HCT116 (cell line): Measurements from ENCODE around the gene FNDC1. TPM values are rescaled to one million over a fixed set of nuclear protein-coding genes. Genes with fewer than 3 reads are reported as not detected.

Source experiments
- ATAC-seq: fragments of 200-7000 bp; cut with Tn5 transposase; 2 replicates; pipeline ENCODE4 v1.9.1; 2020; ENCODE audit warnings: mild to moderate bottlenecking, moderate library complexity
- BruUV-seq: library from RNA; stranded (reverse); fragments of 400-500 nt; replicated peaks from 2 replicates; lab custom pipeline; 2021; lab: Mats Ljungman, UMichigan
- CTCF ChIA-PET: fragments of 300-600 bp; sonication (Branson Sonifier 250); formaldehyde crosslinking; loops from one replicate; lab custom pipeline; 2021; ENCODE audit warnings: antibody characterized with exemption; lab: Charles Lee
- POLR2A ChIA-PET: fragments of 300-600, 350-600 bp; sonication (Branson Sonifier 250); formaldehyde crosslinking; loops from one replicate; lab custom pipeline; 2021; ENCODE audit warnings: antibody characterized with exemption; lab: Charles Lee
- RAD21 ChIA-PET, 2 experiments: fragments of 300-600 bp; sonication (Branson Sonifier 250); formaldehyde crosslinking; loops; one replicate each; lab custom pipeline; 2023; ENCODE audit warnings: low total read pairs in 2 of 2; ENCODE audit not compliant: uncharacterized antibody in 2 of 2, unreplicated experiment in 2 of 2, low non-redundant PET in 1 of 2; lab: Charles Lee
- DNase-seq: peaks from one replicate; pipeline ENCODE4 v3.0.0-alpha.2; 2010; ENCODE audit warnings: low read depth, low spot score
- H2AFZ ChIP-seq: fragments of 200-600 bp; shearing (Covaris generic), sonication (generic); 2 replicates; pipeline ENCODE4 v1.6.1; 2017; ENCODE audit warnings: low read depth, mixed run types, mixed read lengths, antibody characterized with exemption, low read length; ENCODE audit not compliant: poor library complexity, severe bottlenecking
- H3K27ac ChIP-seq: 2 replicates; pipeline ENCODE4 v1.5.1; 2012; ENCODE audit warnings: low read depth, low read length
- H3K27me3 ChIP-seq: fragments of 200-600 bp; sonication (generic); 2 replicates; pipeline ENCODE4 v1.6.1; 2016; ENCODE audit warnings: mixed run types, low read length, mixed read lengths; ENCODE audit not compliant: insufficient read depth
- H3K36me3 ChIP-seq, 2 experiments: fragments of 200-500 bp in 1 of 2; fragments of 200-600 bp in 1 of 2; sonication (Bioruptor generic) in 1 of 2; sonication (generic) in 1 of 2; 2 replicates each; pipeline versions ENCODE4 v1.5.1 to v1.6.1; 2014 to 2016; ENCODE audit warnings: low read length in 2 of 2, inconsistent platforms in 1 of 2, mixed read lengths in 1 of 2, mixed run types in 1 of 2; ENCODE audit not compliant: insufficient read depth in 2 of 2, control insufficient read depth in 1 of 2
- H3K4me1 ChIP-seq, 2 experiments: fragments of 200-600 bp in 1 of 2; sonication (generic) in 1 of 2; 2 replicates each; pipeline versions ENCODE4 v1.5.1 to v1.6.1; 2012 to 2017; ENCODE audit warnings: low read length in 2 of 2, inconsistent platforms in 1 of 2, mild to moderate bottlenecking in 1 of 2, mixed read lengths in 1 of 2, mixed run types in 1 of 2, moderate library complexity in 1 of 2; ENCODE audit not compliant: insufficient read depth in 2 of 2, control insufficient read depth in 1 of 2
- H3K4me2 ChIP-seq: fragments of 200-600 bp; sonication (generic); 2 replicates; pipeline ENCODE4 v1.6.1; 2017; ENCODE audit warnings: mixed run types, low read length, mixed read lengths
- H3K4me3 ChIP-seq, 2 experiments: fragments of 200-600 bp in 1 of 2; sonication (generic) in 1 of 2; replicated peaks in 1 of 2; 2 replicates each; pipeline ENCODE4 v1.5.1; 2011 to 2016; ENCODE audit warnings: low read length in 2 of 2, control low read depth in 1 of 2, low read depth in 1 of 2, mild to moderate bottlenecking in 1 of 2, mixed read lengths in 1 of 2, mixed run types in 1 of 2
- H3K79me2 ChIP-seq: fragments of 200-600 bp; sonication (generic); 2 replicates; pipeline ENCODE4 v1.6.1; 2017; ENCODE audit warnings: mild to moderate bottlenecking, mixed run types, low read length, moderate library complexity, mixed read lengths; ENCODE audit not compliant: insufficient read depth
- H3K9ac ChIP-seq: fragments of 200-600 bp; sonication (generic); 2 replicates; pipeline ENCODE4 v1.6.1; 2016; ENCODE audit warnings: low read length, mixed read lengths
- H3K9me2 ChIP-seq: fragments of 200-600 bp; sonication (generic), shearing (Covaris generic); 2 replicates; pipeline ENCODE4 v1.6.1; 2017; ENCODE audit warnings: mixed run types, mild to moderate bottlenecking, moderate library complexity; ENCODE audit not compliant: insufficient read depth
- H3K9me3 ChIP-seq, 2 experiments: fragments of 200-500 bp in 1 of 2; fragments of 200-600 bp in 1 of 2; sonication (Bioruptor generic) in 1 of 2; sonication (generic) in 1 of 2; 2 replicates each; pipeline ENCODE4 v1.6.1; 2014 to 2017; ENCODE audit warnings: low read length in 2 of 2, mixed read lengths in 2 of 2, inconsistent platforms in 1 of 2, low read depth in 1 of 2, mild to moderate bottlenecking in 1 of 2, mixed run types in 1 of 2, moderate library complexity in 1 of 2; ENCODE audit not compliant: control insufficient read depth in 1 of 2, insufficient read depth in 1 of 2
- H4K20me1 ChIP-seq: fragments of 200-600 bp; sonication (generic), shearing (Covaris generic); 2 replicates; pipeline ENCODE4 v1.6.1; 2017; ENCODE audit warnings: mixed run types, mild to moderate bottlenecking, moderate library complexity; ENCODE audit not compliant: insufficient read depth
- CBX3 ChIP-seq: IDR thresholded peaks from 2 replicates; pipeline ENCODE4 v1.6.1; 2012; ENCODE audit warnings: low read depth
- EGR1 ChIP-seq: IDR thresholded peaks from 2 replicates; pipeline ENCODE4 v1.6.1; 2012; ENCODE audit warnings: low read depth
- ELF1 ChIP-seq: IDR thresholded peaks from 2 replicates; pipeline ENCODE4 v1.6.1; 2012; ENCODE audit warnings: low read depth, borderline replicate concordance
- EZH2 ChIP-seq: fragments of 200-600 bp; sonication (generic); IDR thresholded peaks from 2 replicates; pipeline ENCODE4 v1.6.1; 2017; ENCODE audit warnings: antibody characterized with exemption, mixed run types
- EZH2phosphoT487 ChIP-seq: fragments of 200-600 bp; IDR thresholded peaks from 2 replicates; pipeline ENCODE4 v1.6.1; 2018; ENCODE audit warnings: antibody characterized with exemption, borderline replicate concordance
- FOSL1 ChIP-seq: IDR thresholded peaks from 2 replicates; pipeline ENCODE4 v1.6.1; 2012; ENCODE audit warnings: low read depth
- JUND ChIP-seq: IDR thresholded peaks from 2 replicates; pipeline ENCODE4 v1.6.1; 2012
- MAX ChIP-seq: IDR thresholded peaks from 2 replicates; pipeline ENCODE4 v1.6.1; 2012
- POLR2A ChIP-seq: IDR thresholded peaks from 2 replicates; pipeline ENCODE4 v1.7.0; 2011; ENCODE audit warnings: borderline replicate concordance; ENCODE audit not compliant: insufficient read depth, insufficient read length; ENCODE audit errors: extremely low read depth
- RAD21 ChIP-seq: IDR thresholded peaks from 2 replicates; pipeline ENCODE4 v1.6.1; 2012; ENCODE audit warnings: low read depth, mild to moderate bottlenecking
- SP1 ChIP-seq: IDR thresholded peaks from 2 replicates; pipeline ENCODE4 v1.6.1; 2012; ENCODE audit warnings: low read depth
- SRF ChIP-seq: IDR thresholded peaks from 2 replicates; pipeline ENCODE4 v1.6.1; 2012; ENCODE audit warnings: low read depth
- TCF7L2 ChIP-seq: IDR thresholded peaks from 2 replicates; pipeline ENCODE4 v1.7.0; 2011; ENCODE audit warnings: borderline replicate concordance, inconsistent platforms; ENCODE audit not compliant: insufficient read depth, insufficient read length; ENCODE audit errors: extremely low read depth
- YY1 ChIP-seq: IDR thresholded peaks from 2 replicates; pipeline ENCODE4 v1.6.1; 2011; ENCODE audit warnings: low read length, low read depth, moderate library complexity, mild to moderate bottlenecking; ENCODE audit not compliant: insufficient replicate concordance; ENCODE audit errors: extremely low read depth
- ZFX ChIP-seq: fragments of 450-650 bp; IDR thresholded peaks from 2 replicates; pipeline ENCODE4 v1.6.1; 2017
- ZNF274 ChIP-seq: fragments of 200-500 bp; sonication (Bioruptor generic); IDR thresholded peaks from 2 replicates; pipeline ENCODE4 v1.6.1; 2014; ENCODE audit warnings: mild to moderate bottlenecking, low read depth, low read length, inconsistent platforms
- intact Hi-C: fragments of 100-400 bp; cut with micrococcal nuclease; formaldehyde crosslinking; loops from 2 replicates; pipeline ENCODE4 v1.10.0; 2022
- total RNA-seq: library from RNA; stranded (reverse); gene quantifications from one replicate; pipeline ENCODE4 v1.2.1, GENCODE V29; 2021; ENCODE audit not compliant: unreplicated experiment
- TF ChIP-seq, protein P1 (sequence below): IDR thresholded peaks from 2 replicates; pipeline ENCODE4 v1.6.1; 2011; ENCODE audit warnings: mild to moderate bottlenecking, low read length, moderate library complexity; ENCODE audit not compliant: insufficient replicate concordance; ENCODE audit errors: extremely low read depth
- TF ChIP-seq, protein P2 (sequence below), 3 experiments: fragments of 200-600 bp in 1 of 3; sonication (generic) in 1 of 3; IDR thresholded peaks in 2 of 3; conservative IDR thresholded peaks in 1 of 3; 2 replicates each; pipeline ENCODE4 v1.5.1; 2012 to 2017; ENCODE audit warnings: low read depth in 2 of 3, low read length in 2 of 3, antibody characterized with exemption in 1 of 3, borderline replicate concordance in 1 of 3, control low read depth in 1 of 3, mild to moderate bottlenecking in 1 of 3, mixed read lengths in 1 of 3, mixed run types in 1 of 3, moderate library complexity in 1 of 3; ENCODE audit not compliant: insufficient read depth in 1 of 3

The FNDC1 gene
- total RNA-seq, 1 experiment from 2014 or later: 0.07 TPM

GRCh38 chr6:159155679-159156078 is 13.5 kb upstream of the FNDC1 start:
- RAD21 ChIA-PET: no interaction called here
- TF ChIP-seq ZNF274 (no peak), TCF7L2 (no peak), SRF (no peak), JUND (no peak), YY1 (no peak), SP1 (no peak), EGR1 (no peak), RAD21 (no peak)
- TF ChIP-seq, all 23 proteins: peak for 0
- ATAC-seq: no peak
- no peaks in the 10 kb centered on the region for H3K36me3 ChIP-seq
- H3K27me3 ChIP-seq: no peaks in the 10 kb centered on the region
- no peak overlapping the region for H3K4me3 ChIP-seq
- no peak overlapping the region for H3K9ac ChIP-seq
- POLR2A ChIA-PET: no interaction called here
- no peaks in the 10 kb centered on the region for H3K79me2 ChIP-seq
- no peaks in the 10 kb centered on the region; a peak in 1 of 4 replicates for H3K9me3 ChIP-seq
- intact Hi-C loops: no loop called here
- no peak for DNase-seq
- no peaks in the 10 kb centered on the region for H3K4me1 ChIP-seq
- no peaks in the 10 kb centered on the region for H4K20me1 ChIP-seq
- H3K4me2 ChIP-seq: no peak overlapping the region
- H2AFZ ChIP-seq: no peak overlapping the region
- CTCF ChIA-PET: no interaction called here
- no peaks in the 10 kb centered on the region; the same call in 1 of the 2 replicates for H3K9me2 ChIP-seq
- H3K27ac ChIP-seq: no peak overlapping the region
- BruUV-seq: no TSS peak

DNA sequence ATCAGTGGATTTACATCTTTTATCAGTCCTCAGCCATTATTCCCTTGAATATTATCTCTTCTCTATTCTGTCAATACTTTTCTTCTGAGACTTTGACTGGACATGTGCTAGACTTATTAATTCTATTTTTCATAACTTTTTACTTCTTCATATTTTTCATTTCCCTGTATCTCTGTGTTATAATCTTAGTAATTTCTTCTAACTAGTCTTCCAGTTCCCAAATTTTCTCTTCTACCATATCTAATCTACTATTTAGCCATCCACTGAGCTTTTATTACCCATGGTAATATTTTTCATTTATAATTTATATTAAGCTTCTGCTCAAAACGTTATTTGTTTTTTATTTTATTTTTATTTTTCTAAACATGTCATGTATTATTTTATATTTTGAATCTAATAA is 13.1 kb upstream of the FNDC1 start:
- Histone ChIP-seq H3K4me1 (no peaks in the 10 kb centered on the region), H3K4me3 (no peak overlapping the region), H3K27me3 (no peaks in the 10 kb centered on the region), H2AFZ (no peak overlapping the region), H3K4me2 (no peak overlapping the region), H3K36me3 (no peaks in the 10 kb centered on the region), H3K27ac (no peak overlapping the region), H4K20me1 (no peaks in the 10 kb centered on the region), H3K9ac (no peak overlapping the region), H3K9me2 (no peaks in the 10 kb centered on the region; the same call in 1 of the 2 replicates), H3K9me3 (no peaks in the 10 kb centered on the region; a peak in 1 of 4 replicates), H3K79me2 (no peaks in the 10 kb centered on the region)
- ChIA-PET POLR2A (no interaction called here), RAD21 (no interaction called here), CTCF (interaction anchor here (1.4 kb wide), 1 partner anchor 22 kb away, joined by 4 read pairs; no protein-coding TSS in a partner anchor)
- ATAC-seq (no peak), DNase-seq (no peak)
- BruUV-seq: no TSS peak
- intact Hi-C loops: no loop called here
- TF ChIP-seq SP1 (no peak), ELF1 (no peak), MAX (no peak), ZNF274 (no peak), ZFX (no peak), JUND (no peak), EZH2phosphoT487 (no peak), CBX3 (no peak), YY1 (no peak), POLR2A (no peak), FOSL1 (no peak), EZH2 (no peak)
- TF ChIP-seq, protein P1, sequence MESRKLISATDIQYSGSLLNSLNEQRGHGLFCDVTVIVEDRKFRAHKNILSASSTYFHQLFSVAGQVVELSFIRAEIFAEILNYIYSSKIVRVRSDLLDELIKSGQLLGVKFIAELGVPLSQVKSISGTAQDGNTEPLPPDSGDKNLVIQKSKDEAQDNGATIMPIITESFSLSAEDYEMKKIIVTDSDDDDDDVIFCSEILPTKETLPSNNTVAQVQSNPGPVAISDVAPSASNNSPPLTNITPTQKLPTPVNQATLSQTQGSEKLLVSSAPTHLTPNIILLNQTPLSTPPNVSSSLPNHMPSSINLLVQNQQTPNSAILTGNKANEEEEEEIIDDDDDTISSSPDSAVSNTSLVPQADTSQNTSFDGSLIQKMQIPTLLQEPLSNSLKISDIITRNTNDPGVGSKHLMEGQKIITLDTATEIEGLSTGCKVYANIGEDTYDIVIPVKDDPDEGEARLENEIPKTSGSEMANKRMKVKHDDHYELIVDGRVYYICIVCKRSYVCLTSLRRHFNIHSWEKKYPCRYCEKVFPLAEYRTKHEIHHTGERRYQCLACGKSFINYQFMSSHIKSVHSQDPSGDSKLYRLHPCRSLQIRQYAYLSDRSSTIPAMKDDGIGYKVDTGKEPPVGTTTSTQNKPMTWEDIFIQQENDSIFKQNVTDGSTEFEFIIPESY: no peak
- TF ChIP-seq, protein P2, sequence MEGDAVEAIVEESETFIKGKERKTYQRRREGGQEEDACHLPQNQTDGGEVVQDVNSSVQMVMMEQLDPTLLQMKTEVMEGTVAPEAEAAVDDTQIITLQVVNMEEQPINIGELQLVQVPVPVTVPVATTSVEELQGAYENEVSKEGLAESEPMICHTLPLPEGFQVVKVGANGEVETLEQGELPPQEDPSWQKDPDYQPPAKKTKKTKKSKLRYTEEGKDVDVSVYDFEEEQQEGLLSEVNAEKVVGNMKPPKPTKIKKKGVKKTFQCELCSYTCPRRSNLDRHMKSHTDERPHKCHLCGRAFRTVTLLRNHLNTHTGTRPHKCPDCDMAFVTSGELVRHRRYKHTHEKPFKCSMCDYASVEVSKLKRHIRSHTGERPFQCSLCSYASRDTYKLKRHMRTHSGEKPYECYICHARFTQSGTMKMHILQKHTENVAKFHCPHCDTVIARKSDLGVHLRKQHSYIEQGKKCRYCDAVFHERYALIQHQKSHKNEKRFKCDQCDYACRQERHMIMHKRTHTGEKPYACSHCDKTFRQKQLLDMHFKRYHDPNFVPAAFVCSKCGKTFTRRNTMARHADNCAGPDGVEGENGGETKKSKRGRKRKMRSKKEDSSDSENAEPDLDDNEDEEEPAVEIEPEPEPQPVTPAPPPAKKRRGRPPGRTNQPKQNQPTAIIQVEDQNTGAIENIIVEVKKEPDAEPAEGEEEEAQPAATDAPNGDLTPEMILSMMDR (IDR thresholded peaks at IDR 0.05 in 2 of 3, conservative IDR thresholded peaks at IDR 0.05 in 1 of 3; ENCODE audit: borderline replicate concordance in 1 of 3, insufficient read depth in 1 of 3, low read depth in 2 of 3, low read length in 2 of 3): no peak
